Astrocyte (in vitro differentiated cells and primary cell): ENCODE data around the gene MYOM3.

Experiments
- EZH2 ChIP-seq: IDR thresholded peaks from 2 replicates; pipeline ENCODE4 v1.6.1; 2012; ENCODE audit warnings: mild to moderate bottlenecking, low read length, inconsistent platforms; ENCODE audit not compliant: insufficient read depth
- TF ChIP-seq, protein P1 (sequence below): IDR thresholded peaks from 2 replicates; pipeline ENCODE4 v1.5.1; 2011; ENCODE audit warnings: low read depth, mild to moderate bottlenecking, inconsistent platforms, low read length, moderate library complexity; ENCODE audit not compliant: insufficient read depth

DNA sequence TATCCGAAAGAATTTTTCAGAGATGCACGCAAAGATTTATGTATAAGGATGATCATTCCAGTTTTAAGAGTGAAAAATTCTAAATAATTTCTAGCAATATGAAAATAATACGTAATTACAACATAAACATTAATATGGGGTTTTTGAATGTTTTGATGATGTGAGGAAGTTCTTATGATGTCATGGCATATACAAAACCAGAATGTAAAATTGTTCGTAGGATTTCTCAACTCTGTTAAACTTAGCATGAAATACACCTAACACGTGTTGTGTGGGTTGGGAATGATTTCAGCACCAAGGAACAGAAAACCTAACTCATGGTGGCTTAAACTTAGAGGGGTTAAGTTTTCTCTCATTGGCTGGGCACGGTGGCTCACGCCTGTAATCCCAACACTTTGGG, 62.2 kb downstream of the MYOM3 start:
- TF ChIP-seq, protein P1, sequence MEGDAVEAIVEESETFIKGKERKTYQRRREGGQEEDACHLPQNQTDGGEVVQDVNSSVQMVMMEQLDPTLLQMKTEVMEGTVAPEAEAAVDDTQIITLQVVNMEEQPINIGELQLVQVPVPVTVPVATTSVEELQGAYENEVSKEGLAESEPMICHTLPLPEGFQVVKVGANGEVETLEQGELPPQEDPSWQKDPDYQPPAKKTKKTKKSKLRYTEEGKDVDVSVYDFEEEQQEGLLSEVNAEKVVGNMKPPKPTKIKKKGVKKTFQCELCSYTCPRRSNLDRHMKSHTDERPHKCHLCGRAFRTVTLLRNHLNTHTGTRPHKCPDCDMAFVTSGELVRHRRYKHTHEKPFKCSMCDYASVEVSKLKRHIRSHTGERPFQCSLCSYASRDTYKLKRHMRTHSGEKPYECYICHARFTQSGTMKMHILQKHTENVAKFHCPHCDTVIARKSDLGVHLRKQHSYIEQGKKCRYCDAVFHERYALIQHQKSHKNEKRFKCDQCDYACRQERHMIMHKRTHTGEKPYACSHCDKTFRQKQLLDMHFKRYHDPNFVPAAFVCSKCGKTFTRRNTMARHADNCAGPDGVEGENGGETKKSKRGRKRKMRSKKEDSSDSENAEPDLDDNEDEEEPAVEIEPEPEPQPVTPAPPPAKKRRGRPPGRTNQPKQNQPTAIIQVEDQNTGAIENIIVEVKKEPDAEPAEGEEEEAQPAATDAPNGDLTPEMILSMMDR: no peak
- TF ChIP-seq EZH2: no peak
